Stimulated activated CD8-positive, alpha-beta memory T cell treated with anti-CD3 and anti-CD28 coated beads, Interleukin-4, amount 100 ng/mL, for 4 hours (primary cell): ENCODE data around the gene TSPEAR.
"Not testable (repeated sequence)": the region's sequence is repeated elsewhere in the genome, so short reads cannot be mapped to it uniquely, and the experiment has no call there.

Experiments used
- DNase-seq, 2 donors: peaks; one replicate each; pipeline ENCODE4 v3.0.0-alpha.2; 2020; ENCODE audit warnings: low read depth in 2 of 2, low spot score in 1 of 2

The TSPEAR gene

DNA sequence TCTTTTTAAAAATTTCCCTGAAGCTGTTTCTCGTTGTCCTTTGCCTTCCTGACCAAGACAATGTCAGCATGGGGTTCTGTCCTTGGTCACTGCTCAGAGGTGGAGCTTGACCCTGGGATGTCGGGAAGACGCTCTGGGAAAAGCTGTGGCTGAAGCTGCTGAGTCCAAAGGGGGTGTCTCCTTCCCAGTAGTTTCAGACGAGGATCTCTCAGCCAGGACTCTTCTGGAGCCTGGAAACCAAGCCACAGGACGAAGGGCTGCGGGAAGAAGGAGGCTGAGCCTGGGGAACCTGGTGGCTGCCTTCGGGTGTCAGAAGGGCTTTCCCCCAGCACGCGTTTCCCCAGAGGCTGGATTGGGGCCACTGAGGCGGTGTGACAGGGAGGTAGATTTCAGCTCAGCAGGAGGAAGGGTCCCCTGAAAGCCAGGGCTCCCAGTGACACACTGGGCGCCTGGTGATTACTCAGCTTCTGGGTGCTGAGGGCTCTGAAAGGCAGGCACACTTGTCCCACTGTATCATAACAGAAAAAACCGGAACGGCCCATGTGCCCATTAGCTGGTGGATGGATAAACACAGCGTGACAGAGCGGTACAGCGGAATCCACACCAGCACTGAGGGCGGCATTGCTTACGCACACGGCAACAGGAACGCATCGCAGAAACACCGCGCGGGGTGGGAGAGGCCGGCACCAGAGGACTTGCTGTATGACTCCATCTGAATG, 24.4 kb downstream of the TSPEAR start:
- DNase-seq: no peak

DNA sequence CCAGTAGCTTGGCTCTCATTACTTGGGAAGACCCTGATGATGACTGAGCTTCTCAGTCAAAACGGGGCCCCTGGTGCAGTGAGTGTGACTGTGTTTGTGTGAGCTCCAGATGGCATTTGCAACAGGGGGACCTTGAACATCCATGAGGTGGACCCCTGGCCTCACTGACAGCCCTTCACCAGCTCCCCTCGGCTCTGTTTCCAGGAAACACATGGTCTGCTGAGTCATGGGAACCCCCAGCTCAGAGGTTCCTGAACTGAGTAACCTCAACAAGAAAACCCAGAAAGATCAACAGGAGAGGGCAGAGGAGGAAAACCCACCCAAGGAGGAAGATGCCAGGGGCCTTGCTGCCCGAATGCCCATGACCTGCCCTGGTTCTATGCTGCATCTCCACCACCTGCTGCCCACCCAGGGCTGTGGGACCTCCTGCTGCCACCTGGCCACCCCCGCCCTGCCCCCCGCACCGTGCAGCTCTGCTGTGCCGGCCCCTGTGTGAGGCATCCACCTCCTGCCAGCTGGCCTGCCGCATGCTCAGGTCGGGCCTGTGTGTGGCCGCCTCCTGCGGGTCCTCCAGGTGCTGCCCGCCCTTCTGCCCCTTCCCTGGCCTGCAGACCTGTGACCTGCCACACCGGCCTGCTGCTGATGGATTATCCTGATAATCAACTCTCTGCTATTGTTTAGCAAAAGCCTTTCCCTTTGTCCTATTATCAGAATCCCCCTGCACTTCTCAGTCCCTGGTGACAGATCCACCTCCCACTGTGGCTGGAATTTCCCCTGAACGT, 25.2 kb downstream of the TSPEAR start:
- DNase-seq: no peak

DNA sequence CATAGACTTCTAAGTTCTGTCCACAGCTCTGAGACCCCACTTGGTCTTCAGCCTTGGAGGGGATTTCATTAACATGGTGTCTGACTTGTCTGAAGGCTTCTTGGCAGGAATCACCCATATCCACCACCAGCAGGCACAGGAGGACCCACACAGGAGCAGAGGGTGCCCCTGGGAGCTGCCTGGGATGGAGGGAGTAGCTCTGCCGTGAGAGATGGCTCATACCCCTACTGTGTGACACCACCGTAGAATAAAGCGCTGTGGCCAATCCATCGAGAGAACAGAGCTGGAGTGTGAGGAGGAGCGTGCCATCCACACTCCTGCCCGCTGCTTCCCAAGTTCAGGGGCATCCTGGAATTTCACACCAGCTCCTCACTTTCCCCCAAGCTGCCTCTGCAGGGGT, 26.3 kb downstream of the TSPEAR start:
- not testable (repeated sequence) for DNase-seq

DNA sequence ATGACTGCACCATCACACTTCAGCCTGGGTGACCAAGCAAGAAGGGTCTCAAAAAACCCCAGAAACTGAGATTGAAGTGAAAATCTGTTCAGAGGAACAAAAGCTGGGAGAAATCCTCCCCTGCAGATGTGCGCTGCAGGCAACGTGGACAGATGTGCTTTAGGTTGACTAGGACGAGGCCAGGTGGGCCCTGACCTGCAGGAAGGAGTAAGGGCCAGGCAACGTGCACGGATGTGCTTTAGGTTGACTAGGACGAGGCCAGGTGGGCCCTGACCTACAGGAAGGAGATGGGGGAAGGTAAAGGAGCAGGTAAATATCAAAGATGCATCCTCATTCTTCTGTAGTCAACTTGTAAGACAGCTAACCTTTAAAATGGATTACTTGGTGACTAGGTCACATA, 26.9 kb downstream of the TSPEAR start:
- DNase-seq: no peak

- no peak for DNase-seq
These were observed 27.3 kb downstream of the TSPEAR start for GRCh38 chr21:44684077-44684476.

GRCh38 chr21:44682580-44683151, 28.7 kb downstream of the TSPEAR start:
- no peak for DNase-seq

- DNase-seq: no peak
These were observed 29.4 kb downstream of the TSPEAR start, which contains the start of gene KRTAP12-1 for GRCh38 chr21:44681861-44682579. Gene KRTAP12-1 (minus strand): TSS chr21:44682163. CDS start chr21:44682123, 40 bp downstream.

- no peak for DNase-seq
These were observed 30.2 kb downstream of the TSPEAR start for GRCh38 chr21:44681152-44681551.

DNA sequence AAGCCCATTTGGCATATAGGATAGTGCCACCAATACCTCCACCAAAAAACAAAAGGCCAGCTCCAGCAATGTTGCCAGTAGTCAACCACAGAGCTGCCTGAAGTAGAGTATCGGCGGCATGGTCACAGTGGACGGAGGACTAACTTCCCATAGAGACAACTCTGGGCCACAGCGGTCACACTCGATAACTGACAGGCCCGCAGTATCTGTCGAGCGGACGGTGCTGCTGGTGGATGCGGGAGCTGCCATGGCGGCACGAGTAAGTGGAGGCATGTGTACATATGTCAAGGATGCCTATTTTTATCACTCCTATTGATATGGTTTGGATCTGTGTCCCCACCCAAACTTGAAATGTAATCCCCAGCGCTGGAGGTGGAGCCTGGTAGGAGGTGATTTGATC, 33.5 kb downstream of the TSPEAR start:
- no peak for DNase-seq

DNA sequence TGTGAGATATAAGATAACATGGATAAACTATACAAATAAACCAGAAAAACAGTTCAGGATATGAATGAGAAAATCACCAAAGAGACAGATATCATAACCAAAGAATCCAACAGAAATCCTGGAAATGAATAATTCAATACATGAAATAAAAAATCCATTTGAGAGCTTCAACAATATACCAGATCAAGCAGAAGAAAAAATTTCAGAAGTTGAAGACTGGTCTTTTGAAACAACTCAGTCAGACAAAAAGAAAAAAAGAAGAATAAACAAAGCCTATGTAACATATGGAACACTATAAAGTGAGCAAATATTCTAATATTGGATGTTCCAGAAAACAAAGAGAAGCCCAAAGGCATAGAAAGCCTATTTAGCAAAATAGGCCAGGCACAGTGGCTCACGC, 39.5 kb downstream of the TSPEAR start:
- DNase-seq: no peak

GRCh38 chr21:44670642-44671432, 40.5 kb downstream of the TSPEAR start:
- no peak for DNase-seq

DNA sequence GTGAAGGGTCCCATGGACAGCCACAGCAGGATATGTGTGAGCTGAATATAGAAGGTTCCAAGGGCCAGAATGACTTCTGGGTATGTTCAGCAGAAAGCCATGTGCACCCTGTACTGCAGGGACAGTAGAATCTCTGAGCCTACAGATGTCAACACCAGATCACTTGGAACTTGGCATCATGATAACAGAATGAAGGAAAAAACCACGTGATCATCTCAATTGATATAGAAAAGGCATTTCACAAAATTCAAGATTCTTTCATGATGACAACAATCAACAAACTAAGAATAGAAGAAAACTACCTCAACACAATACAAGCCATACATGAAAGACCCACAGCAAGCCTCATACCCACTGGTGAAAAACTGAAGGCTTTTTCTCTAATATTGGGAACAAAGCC, 43.8 kb downstream of the TSPEAR start:
- DNase-seq: no peak

GRCh38 chr21:44666401-44667320, 44.7 kb downstream of the TSPEAR start, which contains the start of gene KRTAP12-2:
Gene KRTAP12-2 (minus strand): TSS chr21:44666927. CDS start chr21:44666886, 41 bp downstream.
- DNase-seq: no peak

DNA sequence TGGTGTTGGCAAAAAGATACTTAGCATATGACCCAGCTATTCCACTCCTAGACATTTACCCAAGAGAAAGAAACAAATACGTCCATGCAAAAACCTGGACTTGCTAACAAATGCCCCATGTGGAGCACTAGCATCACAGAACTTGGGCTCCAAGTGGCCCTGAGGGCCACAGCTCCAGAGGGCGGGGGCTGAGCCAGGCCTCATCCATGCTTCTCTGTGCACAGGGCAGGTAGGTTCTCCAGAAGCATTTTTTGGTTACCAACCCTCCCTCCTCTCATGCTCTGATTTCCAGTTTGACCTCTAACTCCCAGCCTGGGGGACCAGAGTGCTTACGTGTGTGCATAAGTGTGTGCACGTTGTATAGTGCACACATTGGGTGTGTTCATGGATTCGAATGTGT, 46.7 kb downstream of the TSPEAR start:
- no peak for DNase-seq

GRCh38 chr21:44661567-44661966, 49.8 kb downstream of the TSPEAR start:
- not testable (repeated sequence) for DNase-seq

- no peak for DNase-seq
These were observed 52.3 kb downstream of the TSPEAR start for GRCh38 chr21:44658913-44659595.

DNA sequence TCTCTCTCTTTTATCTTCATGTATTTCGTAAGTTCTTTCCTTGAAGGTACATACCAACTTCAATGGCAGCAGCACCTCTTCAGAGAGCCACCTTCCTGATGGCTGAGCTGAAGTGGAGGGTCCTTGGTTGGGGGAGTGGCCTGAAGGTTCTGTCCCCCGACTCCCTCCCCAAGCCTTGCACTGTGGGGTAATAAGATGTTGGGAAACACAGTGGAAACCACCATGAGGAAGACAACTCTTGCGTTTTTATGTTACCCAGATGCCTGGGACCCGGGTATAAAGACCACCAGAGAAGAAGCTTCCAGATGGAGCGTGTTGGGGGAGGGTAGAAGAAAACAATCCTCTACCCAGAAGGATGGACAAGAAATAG, 52.8 kb downstream of the TSPEAR start:
- DNase-seq: no peak

- no peak for DNase-seq
These were observed 53.5 kb downstream of the TSPEAR start, which contains the start of gene KRTAP12-3 for GRCh38 chr21:44657635-44658540. Gene KRTAP12-3 (plus strand): TSS chr21:44657932. CDS start chr21:44657980, 48 bp downstream.
